Activated CD4-positive, alpha-beta T cell treated with anti-CD3 and anti-CD28 coated beads, Interleukin-2, amount 10 ng/mL, durations not matched to agents 24 days and 14 days (primary cell): ENCODE results near the gene TP53I13. TPM values are rescaled to one million over a fixed set of nuclear protein-coding genes. Genes with fewer than 3 reads are reported as not detected.

Experiments
- DNase-seq: peaks from one replicate; pipeline ENCODE4 v3.0.0; 2022
- H3K27ac Mint-ChIP-seq: one replicate; pipeline ENCODE4 v1.8.0; 2022; ENCODE audit warnings: mild to moderate bottlenecking, mixed read lengths
- H3K27me3 Mint-ChIP-seq: one replicate; pipeline ENCODE4 v1.8.0; 2022; ENCODE audit warnings: mixed read lengths
- H3K36me3 Mint-ChIP-seq: one replicate; pipeline ENCODE4 v1.8.0; 2022; ENCODE audit warnings: low read depth, mild to moderate bottlenecking, mixed read lengths
- H3K4me1 Mint-ChIP-seq: one replicate; pipeline ENCODE4 v1.8.0; 2021; ENCODE audit warnings: mixed read lengths
- H3K4me3 Mint-ChIP-seq: one replicate; pipeline ENCODE4 v1.8.0; 2022; ENCODE audit warnings: mild to moderate bottlenecking, moderate library complexity, mixed read lengths
- H3K9me3 Mint-ChIP-seq: one replicate; pipeline ENCODE4 v1.8.0; 2021; ENCODE audit warnings: mixed read lengths
- intact Hi-C: fragments of 100-400 bp; cut with micrococcal nuclease; formaldehyde crosslinking; loops from one replicate; pipeline ENCODE4 v1.15.1; 2023
- total RNA-seq: library from RNA; stranded (reverse); gene quantifications from 2 replicates; pipeline ENCODE4 v1.2.3, GENCODE V29; 2022

The TP53I13 gene
- total RNA-seq, 1 donor from 2014 or later, result 77.9 TPM

GRCh38 chr17:29560316-29560715 lies 8.2 kb upstream of the TP53I13 start:
- H3K9me3 Mint-ChIP-seq, result no peaks in the 10 kb centered on the region
- no peak overlapping the region for H3K4me3 Mint-ChIP-seq
- H3K27me3 Mint-ChIP-seq, result no peaks in the 10 kb centered on the region
- DNase-seq, result no peak
- intact Hi-C loops, result loop anchor here (10.0 kb wide), 1 partner anchor 186 kb away; no protein-coding TSS in a partner anchor
- peaks cover 30% of the 10 kb centered on the region for H3K4me1 Mint-ChIP-seq
- peaks cover 43% of the 10 kb centered on the region for H3K36me3 Mint-ChIP-seq
- no peak overlapping the region for H3K27ac Mint-ChIP-seq

GRCh38 chr17:29561554-29562517 lies 6.7 kb upstream of the TP53I13 start:
- Mint-ChIP-seq H3K9me3 (no peaks in the 10 kb centered on the region), H3K4me3 (no peak overlapping the region), H3K27ac (no peak overlapping the region), H3K4me1 (peaks cover 34% of the 10 kb centered on the region), H3K36me3 (peaks cover 50% of the 10 kb centered on the region), H3K27me3 (no peaks in the 10 kb centered on the region)
- no peak for DNase-seq
- intact Hi-C loops, result loop anchor here (10.0 kb wide), 1 partner anchor 187 kb away; no protein-coding TSS in a partner anchor

GRCh38 chr17:29562615-29563014 lies 5.9 kb upstream of the TP53I13 start:
- DNase-seq, result no peak
- H3K9me3 Mint-ChIP-seq, result no peaks in the 10 kb centered on the region
- peaks cover 27% of the 10 kb centered on the region for H3K4me1 Mint-ChIP-seq
- no peak overlapping the region for H3K4me3 Mint-ChIP-seq
- H3K27ac Mint-ChIP-seq, result peak overlapping the region; percentile 41
- intact Hi-C loops, result loop anchor here (10.0 kb wide), 1 partner anchor 188 kb away; no protein-coding TSS in a partner anchor
- H3K36me3 Mint-ChIP-seq, result peaks cover 50% of the 10 kb centered on the region
- no peaks in the 10 kb centered on the region for H3K27me3 Mint-ChIP-seq

GRCh38 chr17:29563816-29564215 lies 4.7 kb upstream of the TP53I13 start:
- H3K27me3 Mint-ChIP-seq, result no peaks in the 10 kb centered on the region
- H3K9me3 Mint-ChIP-seq, result no peaks in the 10 kb centered on the region
- H3K4me3 Mint-ChIP-seq, result peak overlapping the region; percentile 61
- DNase-seq, result peak; percentile 56
- H3K36me3 Mint-ChIP-seq, result peaks cover 50% of the 10 kb centered on the region
- intact Hi-C loops, result loop anchor here (10.0 kb wide), 1 partner anchor 189 kb away; no protein-coding TSS in a partner anchor
- H3K27ac Mint-ChIP-seq, result no peak overlapping the region
- peaks cover 21% of the 10 kb centered on the region for H3K4me1 Mint-ChIP-seq

- intact Hi-C loops, result loop anchor here (2.0 to 10.0 kb wide), 5 partner anchors 175 to 839 kb away; partner anchors contain the start of genes NEK8, NUFIP2, SSH2 and TAOK1
- peak overlapping the region; percentile 93 for H3K4me3 Mint-ChIP-seq
- DNase-seq, result peak; percentile 91
- peak overlapping the region; percentile 95 for H3K27ac Mint-ChIP-seq
- H3K9me3 Mint-ChIP-seq, result no peaks in the 10 kb centered on the region
- peaks cover 45% of the 10 kb centered on the region for H3K36me3 Mint-ChIP-seq
- H3K27me3 Mint-ChIP-seq, result no peaks in the 10 kb centered on the region
- H3K4me1 Mint-ChIP-seq, result peaks cover 28% of the 10 kb centered on the region
Observed at GRCh38 chr17:29565643-29566472, 2.6 kb upstream of the TP53I13 start.

- Mint-ChIP-seq H3K9me3 (no peaks in the 10 kb centered on the region), H3K4me1 (peaks cover 28% of the 10 kb centered on the region), H3K27ac (peak within 1 kb of the TSS; percentile 95), H3K36me3 (peaks cover 40% of the 10 kb centered on the region), H3K27me3 (no peaks in the 10 kb centered on the region), H3K4me3 (peak within 1 kb of the TSS; percentile 93)
- peak; percentile 91 for DNase-seq
- intact Hi-C loops, result loop anchor here (2.0 to 10.0 kb wide), 5 partner anchors 176 to 839 kb away; partner anchors contain the start of genes NEK8, NUFIP2, SSH2 and TAOK1
Observed at GRCh38 chr17:29566473-29567303, 1.8 kb upstream of the TP53I13 start, which contains the start of gene ABHD15. Gene ABHD15 (minus strand): TSS chr17:29567037. CDS start chr17:29566966, 71 bp downstream.

GRCh38 chr17:29567304-29567553 lies 1.3 kb upstream of the TP53I13 start:
- Mint-ChIP-seq H3K36me3 (peaks cover 34% of the 10 kb centered on the region), H3K4me3 (peak overlapping the region; percentile 93), H3K27ac (peak overlapping the region; percentile 91), H3K4me1 (peaks cover 28% of the 10 kb centered on the region), H3K9me3 (no peaks in the 10 kb centered on the region), H3K27me3 (no peaks in the 10 kb centered on the region)
- DNase-seq, result no peak
- intact Hi-C loops, result loop anchor here (2.0 to 10.0 kb wide), 5 partner anchors 176 to 840 kb away; partner anchors contain the start of genes NEK8, NUFIP2, SSH2 and TAOK1

- peak overlapping the region; percentile 93 for H3K4me3 Mint-ChIP-seq
- H3K27me3 Mint-ChIP-seq, result no peaks in the 10 kb centered on the region
- H3K27ac Mint-ChIP-seq, result peak overlapping the region; percentile 94
- no peaks in the 10 kb centered on the region for H3K9me3 Mint-ChIP-seq
- DNase-seq, result peak; percentile 95
- H3K36me3 Mint-ChIP-seq, result peaks cover 29% of the 10 kb centered on the region
- intact Hi-C loops, result loop anchor here (1.0 to 10.0 kb wide), 7 partner anchors 22 to 840 kb away; partner anchors contain the start of genes GIT1, NEK8, NUFIP2 and SSH2
- H3K4me1 Mint-ChIP-seq, result peaks cover 28% of the 10 kb centered on the region
Observed at GRCh38 chr17:29567554-29568330, 759 bp upstream of the TP53I13 start.

GRCh38 chr17:29569245-29569950 lies 897 bp downstream of the TP53I13 start:
- Mint-ChIP-seq H3K36me3 (peaks cover 31% of the 10 kb centered on the region), H3K4me1 (peaks cover 21% of the 10 kb centered on the region), H3K27me3 (no peaks in the 10 kb centered on the region), H3K4me3 (peak overlapping the region; percentile 93), H3K27ac (peak overlapping the region; percentile 79), H3K9me3 (no peaks in the 10 kb centered on the region)
- intact Hi-C loops, result loop anchor here (5.0 to 10.0 kb wide), 4 partner anchors 195 to 842 kb away; partner anchors contain the start of genes NEK8, NUFIP2, SSH2 and TLCD1
- no peak for DNase-seq

GRCh38 chr17:29570521-29570920 lies 2.0 kb downstream of the TP53I13 start:
- DNase-seq, result no peak
- Mint-ChIP-seq H3K36me3 (peaks cover 40% of the 10 kb centered on the region), H3K27me3 (no peaks in the 10 kb centered on the region), H3K4me3 (peak overlapping the region; percentile 18), H3K27ac (no peak overlapping the region), H3K9me3 (no peaks in the 10 kb centered on the region), H3K4me1 (peaks cover 18% of the 10 kb centered on the region)
- intact Hi-C loops, result no loop called here

GRCh38 chr17:29571486-29571882 lies 3.0 kb downstream of the TP53I13 start:
- DNase-seq, result no peak
- Mint-ChIP-seq H3K27me3 (no peaks in the 10 kb centered on the region), H3K4me1 (peaks cover 13% of the 10 kb centered on the region), H3K27ac (peak overlapping the region; percentile 45), H3K36me3 (peaks cover 37% of the 10 kb centered on the region), H3K9me3 (no peaks in the 10 kb centered on the region), H3K4me3 (no peak overlapping the region)
- intact Hi-C loops, result no loop called here
